Measurements from ENCODE around the gene RAD1.

DNA sequence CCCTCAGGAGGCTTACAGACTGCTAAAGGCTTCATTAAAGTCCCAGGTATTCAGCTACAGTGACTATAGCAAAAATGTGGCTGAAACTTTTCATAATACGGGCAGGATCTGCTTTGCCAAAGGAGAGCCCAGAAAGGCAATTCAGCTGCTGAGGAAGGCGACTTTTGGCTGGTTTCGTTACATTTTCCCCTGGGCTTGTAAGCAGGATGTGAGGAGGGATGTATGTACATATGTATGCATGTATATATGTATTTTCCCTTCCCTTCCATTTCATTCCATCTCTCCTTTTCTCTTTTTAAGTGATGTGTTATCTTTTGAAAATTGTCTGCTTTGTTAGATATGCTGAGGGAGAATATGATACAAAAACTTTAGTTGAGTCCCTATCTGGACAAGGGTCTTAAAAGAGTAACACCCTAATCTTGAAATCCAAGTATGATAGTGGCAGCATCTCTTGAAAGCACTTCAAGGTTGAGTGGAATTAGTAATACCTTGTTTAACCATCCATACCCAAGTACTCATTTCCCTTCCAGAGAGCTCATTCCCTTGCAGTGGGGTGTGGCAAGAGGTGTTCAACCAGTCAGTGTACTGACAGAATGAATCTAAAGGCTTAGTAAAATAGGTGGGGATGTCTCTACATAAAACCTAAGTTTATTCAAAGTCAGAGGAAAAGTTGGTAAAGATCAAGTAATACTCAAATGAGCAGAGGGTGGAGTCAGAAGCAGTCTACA, 28.7 kb downstream of the RAD1 start:
- TF ChIP-seq, protein P1, sequence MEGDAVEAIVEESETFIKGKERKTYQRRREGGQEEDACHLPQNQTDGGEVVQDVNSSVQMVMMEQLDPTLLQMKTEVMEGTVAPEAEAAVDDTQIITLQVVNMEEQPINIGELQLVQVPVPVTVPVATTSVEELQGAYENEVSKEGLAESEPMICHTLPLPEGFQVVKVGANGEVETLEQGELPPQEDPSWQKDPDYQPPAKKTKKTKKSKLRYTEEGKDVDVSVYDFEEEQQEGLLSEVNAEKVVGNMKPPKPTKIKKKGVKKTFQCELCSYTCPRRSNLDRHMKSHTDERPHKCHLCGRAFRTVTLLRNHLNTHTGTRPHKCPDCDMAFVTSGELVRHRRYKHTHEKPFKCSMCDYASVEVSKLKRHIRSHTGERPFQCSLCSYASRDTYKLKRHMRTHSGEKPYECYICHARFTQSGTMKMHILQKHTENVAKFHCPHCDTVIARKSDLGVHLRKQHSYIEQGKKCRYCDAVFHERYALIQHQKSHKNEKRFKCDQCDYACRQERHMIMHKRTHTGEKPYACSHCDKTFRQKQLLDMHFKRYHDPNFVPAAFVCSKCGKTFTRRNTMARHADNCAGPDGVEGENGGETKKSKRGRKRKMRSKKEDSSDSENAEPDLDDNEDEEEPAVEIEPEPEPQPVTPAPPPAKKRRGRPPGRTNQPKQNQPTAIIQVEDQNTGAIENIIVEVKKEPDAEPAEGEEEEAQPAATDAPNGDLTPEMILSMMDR (IDR thresholded peaks at IDR 0.05) = no peak
- TF ChIP-seq POLR2A (IDR thresholded peaks at IDR 0.05) = no peak
